Activated naive CD4-positive, alpha-beta T cell treated with anti-CD3 and anti-CD28 coated beads, Interleukin-2, amount 50 U/mL, for 16 hours (primary cell): ENCODE data around the gene ATP6V1G2.

Source experiments
- DNase-seq: peaks from one replicate; pipeline ENCODE4 v3.0.0-alpha.2; 2020

The ATP6V1G2 gene

DNA sequence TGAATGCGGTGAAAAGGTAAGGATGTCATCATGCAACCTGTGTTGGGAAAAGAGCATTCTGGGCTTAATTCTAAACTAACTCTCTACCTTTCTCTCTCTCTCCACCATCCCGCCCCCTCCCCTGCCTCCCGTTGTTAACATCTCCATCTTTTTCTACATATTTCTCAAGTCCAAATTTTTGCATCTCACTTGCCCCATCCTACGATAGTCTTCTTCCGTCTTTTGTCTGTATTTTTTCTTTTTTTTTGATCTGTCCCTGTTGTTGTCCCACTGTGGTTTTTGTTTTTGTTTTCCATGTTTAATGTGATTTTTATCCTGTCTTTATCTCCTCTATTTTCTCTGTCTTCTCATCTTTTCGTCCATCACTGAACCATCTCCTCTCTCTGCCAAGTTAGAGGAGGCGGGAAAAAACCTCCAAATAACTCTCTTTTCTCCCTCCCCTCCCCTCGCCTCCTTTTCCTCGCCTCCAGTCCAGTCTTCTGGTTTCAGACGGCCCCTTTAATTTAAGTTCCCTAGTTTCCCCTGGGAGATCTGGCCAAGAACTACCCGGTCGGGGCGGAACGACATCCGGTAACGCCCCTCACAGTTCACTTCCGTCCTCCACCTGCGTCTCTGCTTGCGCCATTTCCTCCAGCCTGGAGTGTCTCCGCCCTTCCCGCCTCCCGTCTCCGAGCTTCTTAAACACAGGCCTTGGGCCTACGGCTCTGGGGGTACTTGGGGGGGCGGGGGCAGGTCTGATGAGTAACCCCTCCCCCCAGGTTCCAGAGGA lies 734 bp upstream of the ATP6V1G2 start, which contains the start of gene NFKBIL1:
NFKBIL1 (plus strand) TSS at position 651 of the 769 bp plus-strand sequence; CDS start at position 738, 87 bp downstream.
- peak; percentile 90 for DNase-seq

DNA sequence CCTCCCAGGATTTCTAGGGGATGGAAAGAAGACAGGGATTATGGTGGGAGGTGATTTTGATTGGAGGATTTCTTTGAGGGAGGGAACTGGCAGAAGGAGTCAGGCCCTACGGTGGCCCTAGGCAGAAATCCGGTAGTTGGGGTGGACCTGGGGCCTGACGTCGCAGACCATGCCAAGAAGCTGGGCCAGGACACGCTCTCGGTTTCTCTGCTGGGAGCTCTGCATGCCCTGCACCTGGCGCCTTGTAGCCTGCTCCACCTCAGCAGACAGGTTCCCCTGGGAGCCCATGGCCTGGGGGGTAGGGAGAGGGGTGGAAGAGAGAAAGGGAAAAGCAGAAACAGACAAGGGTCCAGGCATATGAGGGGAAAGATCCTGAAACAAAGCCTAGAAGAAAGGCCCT lies 1.1 kb downstream of the ATP6V1G2 start:
- DNase-seq = no peak

DNA sequence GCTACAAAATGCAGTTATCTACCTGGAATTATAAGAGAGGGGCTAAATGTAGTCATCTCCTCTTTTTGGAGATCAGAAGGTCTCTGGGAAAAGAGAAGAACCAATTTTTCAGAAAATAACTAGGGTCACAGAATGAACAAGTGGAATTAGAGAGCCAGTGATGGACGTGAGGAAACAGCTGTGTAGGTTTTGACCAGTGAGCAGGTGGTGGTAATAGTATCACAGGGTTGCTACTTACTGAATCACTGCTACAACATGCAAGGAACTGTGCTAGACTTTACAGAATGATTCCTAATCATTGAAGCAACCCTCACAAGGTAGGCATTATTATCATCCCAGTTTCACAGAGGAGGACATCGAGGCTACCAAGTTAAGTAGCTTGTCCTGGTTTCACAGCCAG lies 1.7 kb downstream of the ATP6V1G2 start:
- no peak for DNase-seq

DNA sequence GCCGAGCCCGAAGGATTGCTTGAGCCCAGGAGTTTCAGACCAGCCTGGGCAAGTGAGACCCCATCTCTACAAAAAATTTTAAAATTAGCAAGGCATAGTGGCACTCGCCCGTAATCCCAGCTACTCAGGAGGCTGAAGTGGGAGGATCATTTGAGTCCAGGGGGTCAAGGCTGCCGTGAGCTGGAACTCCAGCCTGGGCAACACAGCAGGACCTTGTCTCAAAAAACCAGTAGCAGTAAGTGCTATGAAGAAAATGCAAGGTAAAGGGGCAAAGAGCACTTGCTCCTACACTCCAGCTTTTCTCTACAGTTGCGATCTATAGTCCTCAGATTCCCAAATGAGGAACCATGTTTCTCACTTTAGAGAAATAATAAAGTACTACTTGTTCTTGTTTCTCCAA lies 2.8 kb downstream of the ATP6V1G2 start:
- DNase-seq = no peak

DNA sequence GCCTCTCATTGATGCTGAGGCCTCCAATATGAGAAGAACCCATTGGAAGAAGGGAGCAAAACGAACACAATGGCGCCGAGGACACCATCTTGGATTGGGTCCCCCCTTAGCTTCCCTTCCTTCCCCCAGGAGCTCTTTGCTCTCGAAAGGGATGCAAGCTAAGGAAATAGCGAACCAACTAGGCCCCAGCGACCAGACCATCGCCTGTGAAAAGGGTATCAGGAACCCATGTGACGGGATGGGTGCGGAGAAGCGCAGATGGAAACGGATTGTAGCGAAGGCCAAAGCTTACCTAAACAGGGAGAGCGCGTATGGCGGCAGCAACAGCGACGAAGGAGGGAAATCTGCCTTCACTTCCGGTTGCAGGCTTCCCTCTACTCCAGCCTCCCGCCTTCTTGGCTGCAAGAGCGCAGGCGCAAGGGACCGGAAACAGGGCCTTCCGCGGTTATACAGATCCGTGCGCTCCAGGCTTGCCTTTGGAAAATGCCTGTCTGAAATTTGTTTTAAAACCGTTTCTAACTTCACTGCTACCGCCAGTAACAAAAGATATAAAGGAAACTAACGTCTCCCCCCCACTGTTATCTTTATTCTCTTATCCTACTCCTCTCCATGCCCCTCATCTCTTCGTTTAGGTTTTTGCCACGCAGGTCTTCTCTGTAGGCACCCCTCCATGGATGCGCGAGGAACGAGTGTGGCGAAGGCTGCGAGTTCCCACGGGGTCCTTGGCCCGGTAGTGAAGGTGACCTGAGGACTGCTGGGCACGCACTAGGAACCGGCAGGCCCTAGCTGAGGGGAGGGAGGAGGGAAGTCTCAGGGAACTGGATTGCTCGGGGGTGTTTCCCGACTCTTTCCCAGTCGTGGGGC lies 4.5 kb downstream of the ATP6V1G2 start, which contains the start of gene DDX39B:
DDX39B (minus strand) TSS at position 346 of the 864 bp plus-strand sequence. CDS start 1,471 bp downstream, outside the sequence.
- peak; percentile 94 for DNase-seq

DNA sequence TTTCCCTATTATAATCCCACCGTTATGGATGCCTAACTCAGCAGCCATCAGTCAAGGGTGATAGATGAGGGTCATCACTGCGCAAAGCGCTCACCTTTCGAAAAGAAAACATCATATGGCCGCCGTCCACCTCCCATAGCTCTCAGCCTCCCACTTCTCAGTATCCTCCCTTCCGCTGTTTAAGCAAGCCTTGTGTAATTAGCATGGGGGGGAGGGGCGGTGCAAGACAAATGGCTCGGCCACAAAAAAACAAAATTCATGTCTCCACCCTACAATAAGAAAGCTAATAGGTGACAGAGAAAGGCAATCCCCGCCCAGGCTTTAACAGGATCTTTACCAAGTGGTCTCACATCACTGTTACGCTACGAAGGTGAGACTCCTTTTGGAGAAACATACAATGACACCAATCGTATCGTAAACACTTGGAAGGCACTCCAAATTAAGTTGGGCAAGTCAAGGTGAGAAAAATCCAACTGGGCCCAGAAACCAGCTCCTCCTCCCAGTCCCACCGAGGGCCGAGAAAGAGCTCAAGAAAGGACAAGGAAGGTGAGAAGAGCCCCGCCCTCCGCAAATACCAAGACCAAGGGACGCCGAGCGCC lies 5.2 kb downstream of the ATP6V1G2 start:
- DNase-seq = peak; percentile 58

DNA sequence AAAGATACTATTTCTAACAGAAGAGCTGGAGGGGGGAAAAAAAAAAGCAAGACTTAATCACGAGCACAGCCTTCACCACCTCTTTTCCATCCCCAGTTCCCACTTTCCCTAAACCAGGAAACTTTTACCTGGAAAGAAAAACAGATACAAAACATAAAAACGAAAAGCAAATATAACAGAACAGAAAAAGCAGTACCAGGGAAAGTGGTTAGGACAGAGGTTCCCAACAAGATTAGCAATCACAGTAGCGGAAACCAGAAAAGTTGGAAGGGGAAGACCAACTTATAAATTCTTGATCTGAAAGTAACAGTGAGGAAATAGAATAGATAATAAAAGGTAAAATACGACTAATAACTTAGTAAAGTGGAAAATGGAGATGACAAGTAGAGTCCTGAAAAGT lies 5.8 kb downstream of the ATP6V1G2 start:
- no peak for DNase-seq

DNA sequence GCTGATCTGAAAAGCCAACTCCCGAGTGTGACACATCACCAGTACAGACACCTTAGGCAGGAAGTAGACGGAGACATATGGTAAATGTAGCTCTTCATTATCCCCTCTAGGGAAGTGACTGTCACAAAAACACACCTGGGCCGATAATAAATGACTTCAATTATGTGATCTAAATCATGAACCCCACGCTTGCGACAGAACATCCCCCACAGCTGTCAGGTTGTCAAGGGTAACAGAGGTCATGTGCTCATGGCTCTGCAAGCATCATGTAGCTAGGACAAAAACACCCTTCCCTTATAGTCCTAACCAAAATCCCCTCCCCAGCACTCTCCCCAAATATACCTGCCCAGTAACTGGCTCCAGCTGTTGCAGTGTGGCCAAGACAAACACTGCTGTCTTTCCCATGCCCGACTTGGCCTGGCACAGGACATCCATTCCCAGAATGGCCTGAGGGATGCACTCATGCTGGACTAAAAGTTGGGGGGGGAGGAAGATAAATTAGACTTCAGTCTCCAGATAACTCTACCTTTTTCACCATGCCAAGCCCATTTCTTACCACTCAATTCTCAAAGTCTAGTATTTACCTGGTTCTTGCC lies 7.5 kb downstream of the ATP6V1G2 start:
- DNase-seq = no peak

DNA sequence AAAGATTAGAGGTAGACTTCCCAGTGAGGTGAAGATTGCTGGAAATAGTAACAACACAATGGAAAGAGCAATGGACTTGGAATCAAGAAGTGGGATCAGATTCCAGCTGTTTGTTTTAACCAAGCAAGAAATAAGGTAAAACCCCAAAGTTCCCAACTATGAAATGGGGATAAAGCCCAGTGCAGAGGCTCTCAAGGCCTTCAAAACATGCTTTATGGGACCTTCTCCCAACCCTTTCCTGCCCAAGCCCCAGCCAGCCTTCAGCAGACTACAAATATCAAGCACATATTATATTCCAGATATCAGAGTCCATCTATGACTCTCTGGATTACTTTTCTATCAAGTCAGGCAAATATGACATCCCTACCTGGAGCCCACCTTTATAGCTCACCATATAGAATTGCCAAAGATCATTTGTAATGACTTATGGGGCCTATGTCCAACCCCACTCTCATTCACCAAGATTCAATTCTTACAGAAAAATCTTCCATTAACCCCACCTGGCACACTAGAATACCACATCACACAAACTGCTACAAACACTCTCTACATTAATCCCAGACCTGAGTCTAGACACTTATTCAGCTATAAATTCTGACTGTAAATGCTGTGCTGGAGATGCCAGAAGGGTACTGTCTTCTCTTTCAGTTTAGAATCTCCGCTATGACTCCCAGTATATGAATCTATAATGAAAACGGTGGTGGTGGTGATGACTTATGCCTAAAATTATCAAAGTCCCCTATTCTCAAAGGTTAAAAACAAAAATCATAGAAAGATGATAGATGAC lies 10.7 kb downstream of the ATP6V1G2 start:
- no peak for DNase-seq

DNA sequence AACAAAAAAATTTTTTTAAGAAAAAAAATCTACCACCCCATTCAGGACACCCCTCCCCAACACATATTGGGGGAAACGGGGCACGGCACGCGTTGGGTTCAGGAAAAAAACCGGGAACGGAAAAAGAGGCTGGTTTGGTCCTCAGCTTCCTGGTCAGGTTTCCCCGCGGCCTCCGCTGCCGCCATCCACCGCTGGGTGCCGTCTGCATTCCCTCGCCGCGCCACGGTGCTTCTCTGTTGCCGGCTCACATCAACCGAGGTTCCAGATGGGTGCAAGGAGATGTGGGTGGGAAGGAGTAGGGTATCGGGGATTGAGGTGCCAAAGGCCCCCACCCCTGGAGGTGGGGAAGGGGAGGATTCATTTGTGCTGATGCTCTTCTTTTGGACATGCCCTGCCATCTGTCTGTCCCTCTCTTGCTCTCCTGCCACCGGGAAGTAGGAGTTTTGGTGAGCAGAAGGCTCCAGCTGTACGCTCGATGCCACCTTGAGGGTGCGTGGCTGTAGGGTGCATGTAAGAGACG lies 11.8 kb downstream of the ATP6V1G2 start:
- DNase-seq = no peak

DNA sequence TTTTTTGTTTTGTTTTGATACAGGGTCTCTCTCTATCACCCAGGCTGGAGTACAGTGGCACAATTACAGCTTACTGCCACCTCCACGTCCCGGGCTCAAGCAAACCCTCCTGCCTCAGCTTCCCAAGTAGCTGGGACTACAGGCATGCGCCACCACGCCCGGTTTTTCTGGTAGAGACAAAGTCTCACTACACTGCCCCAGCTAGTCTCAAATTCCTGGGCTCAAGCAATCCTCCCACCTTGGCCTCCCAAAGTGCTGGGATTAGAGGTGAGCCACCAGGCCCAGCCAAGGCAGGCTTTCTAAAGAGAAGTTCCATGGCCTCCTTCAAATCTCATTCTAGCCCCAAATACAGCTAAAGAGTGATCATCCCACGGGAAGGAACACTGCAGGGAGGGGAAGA lies 12.4 kb downstream of the ATP6V1G2 start:
- DNase-seq = no peak

DNA sequence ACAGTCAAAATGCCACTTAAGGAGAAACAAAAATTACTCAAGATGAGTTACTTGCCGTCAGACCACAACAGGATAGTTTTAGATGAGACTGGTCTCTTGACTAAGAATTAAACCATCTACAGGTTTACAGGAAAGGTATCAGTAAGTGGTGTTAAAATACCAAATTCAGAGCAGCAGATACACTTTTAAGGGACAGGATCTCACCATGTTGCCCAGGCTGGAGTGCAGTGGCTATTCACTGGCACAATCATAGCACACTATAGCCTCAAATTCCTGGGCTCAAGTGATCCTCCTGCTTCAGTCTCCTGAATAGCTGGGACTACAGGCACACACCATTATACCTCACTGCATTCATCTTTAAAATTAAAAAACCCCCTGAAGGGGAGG lies 13.0 kb downstream of the ATP6V1G2 start:
- DNase-seq = no peak

DNA sequence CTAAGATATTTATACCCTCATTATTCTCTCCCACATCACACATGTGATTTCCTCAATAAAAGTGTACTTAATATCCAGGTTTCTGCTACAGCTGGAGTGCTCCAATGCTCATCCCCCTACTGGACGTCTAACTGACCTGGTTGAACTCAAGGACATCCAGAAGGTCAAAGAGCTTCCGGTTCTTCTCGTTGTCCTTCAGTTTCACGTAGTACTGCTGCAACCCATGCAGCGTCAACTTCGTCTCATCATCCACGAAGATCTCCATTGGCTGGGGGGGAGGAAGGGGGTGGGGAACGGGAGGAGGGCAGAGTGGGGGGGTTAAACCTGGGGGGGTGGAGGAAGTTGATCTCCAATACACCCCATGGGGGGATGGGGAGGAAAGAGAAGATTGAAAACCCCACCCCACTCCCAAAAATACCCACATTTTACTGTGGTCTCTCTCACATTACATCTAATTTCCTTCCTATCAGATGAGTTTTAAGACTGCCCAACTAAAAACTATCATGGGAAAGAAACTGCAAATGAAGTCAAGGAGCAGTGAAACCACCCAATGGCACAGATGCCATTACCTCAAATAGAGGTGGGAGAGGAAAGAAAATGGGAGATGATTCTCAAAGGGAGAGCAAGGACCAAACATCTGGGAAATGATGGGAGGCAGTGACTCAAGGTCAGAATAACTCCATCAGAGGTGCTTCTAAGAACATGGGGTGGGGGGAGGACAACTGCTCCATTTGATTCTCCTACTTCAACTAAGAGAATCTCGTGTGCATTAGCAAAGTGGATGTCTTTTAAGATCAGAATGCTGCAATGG lies 13.6 kb downstream of the ATP6V1G2 start:
- no peak for DNase-seq

DNA sequence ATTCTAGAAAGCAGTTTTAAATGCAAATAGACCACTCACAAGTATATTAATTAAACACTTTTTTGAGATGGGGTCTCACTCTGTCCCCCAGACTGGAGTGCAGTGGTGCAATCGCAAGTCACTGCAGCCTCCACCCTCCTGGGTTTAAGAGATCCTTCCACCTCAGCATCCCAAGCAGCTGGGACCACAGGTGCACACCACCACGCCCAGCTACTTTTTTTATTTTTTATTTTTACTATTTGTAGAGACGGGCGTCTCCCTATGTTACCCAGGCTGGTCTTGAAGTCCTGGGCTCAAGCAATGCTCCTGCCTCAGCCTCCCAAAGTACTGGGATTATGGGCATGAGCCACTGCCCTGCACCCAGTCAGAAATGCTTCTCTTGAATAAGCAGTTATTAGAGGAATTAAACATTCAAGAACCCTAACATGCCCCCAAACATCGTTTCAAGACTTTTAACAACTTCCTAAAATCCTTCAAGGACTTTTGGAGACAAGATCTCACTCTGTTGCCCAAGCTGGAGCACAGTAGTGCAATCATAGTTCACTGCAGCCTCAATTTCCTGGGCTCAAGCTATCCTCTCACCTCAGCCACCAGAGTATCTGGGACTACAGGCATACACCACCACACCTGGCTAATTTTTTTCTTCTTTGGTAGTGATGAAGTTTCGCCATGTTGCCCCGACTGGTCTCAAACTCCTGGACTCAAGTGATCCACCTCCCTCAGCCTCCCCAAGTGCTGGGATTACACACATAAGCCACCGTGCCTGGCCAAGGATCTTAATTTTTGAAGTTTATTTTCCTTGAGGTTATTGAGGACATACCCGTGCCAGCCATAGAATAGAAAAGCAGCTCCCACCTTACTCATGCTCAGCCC lies 14.4 kb downstream of the ATP6V1G2 start:
- DNase-seq = no peak

DNA sequence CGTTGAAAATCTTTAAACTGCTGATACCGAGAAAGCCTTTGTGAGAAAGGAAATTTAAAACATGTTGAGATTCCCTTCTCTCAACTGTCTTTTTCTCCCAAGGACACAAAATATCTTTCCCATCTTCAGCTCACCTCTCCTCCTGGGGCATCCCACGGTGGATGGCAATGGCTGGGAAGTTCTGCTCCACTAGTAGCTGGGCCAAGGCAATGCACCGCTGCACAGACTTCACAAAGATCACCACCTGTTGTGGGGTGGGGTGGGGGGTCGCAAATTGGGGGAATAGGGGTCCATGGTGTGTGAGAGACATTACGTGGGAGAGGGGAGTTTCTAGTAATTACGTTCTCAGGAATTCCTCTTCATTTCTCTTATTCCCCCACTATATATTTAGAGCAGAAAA lies 15.2 kb downstream of the ATP6V1G2 start:
- no peak for DNase-seq

DNA sequence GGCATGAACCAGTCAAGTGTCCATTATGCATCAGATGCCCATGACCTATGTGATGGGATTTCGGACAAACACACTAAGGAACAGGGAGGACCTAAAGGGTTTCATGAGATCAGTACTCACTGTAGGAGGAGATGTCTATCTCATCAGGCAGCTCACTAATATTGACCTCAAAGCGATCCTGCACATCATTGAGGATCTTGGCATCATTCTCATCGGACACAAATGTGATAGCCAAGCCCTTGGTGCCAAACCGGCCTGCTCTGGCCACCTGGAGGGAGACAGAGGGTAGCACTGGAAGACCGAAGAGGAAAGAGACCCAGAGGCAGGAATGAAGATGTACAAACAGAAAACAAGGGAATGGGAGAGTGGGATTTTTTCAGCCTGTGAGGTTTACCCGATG lies 15.7 kb downstream of the ATP6V1G2 start:
- DNase-seq = no peak

DNA sequence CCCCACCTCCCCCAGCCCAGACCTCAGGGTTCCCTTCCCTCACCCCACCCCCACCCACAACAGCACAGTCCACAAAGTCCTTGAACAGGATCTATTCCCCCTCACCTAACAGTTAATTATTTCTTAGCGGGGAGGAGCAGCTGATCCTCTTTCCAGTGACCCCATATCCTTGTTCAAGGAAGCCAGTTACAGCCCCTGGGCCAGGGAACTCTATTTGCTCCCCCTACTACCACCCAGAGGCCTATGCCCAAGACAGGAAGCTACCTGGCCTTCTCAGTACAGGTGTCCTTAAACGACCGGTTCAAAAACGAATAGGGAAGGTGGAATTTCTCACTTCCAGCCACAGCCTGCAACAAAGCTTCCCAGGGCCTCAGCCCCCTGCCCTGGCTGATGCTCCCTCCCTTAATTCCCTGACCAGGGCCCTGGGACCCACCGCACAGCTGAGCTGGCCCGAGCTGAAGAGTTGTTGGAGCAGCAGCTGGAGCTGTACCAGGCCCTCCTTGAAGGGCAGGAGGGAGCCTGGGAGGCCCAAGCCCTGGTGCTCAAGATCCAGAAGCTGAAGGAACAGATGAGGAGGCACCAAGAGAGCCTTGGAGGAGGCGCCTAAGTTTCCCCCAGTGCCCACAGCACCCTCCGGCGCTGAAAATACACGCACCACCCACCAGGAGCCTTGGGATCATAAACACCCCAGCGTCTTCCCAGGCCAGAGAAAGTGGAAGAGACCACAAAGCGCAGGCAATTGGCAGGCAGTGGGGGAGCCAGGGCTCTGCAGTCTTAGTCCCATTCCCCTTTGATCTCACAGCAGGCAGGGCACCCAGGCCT lies 16.9 kb downstream of the ATP6V1G2 start:
- DNase-seq = no peak

DNA sequence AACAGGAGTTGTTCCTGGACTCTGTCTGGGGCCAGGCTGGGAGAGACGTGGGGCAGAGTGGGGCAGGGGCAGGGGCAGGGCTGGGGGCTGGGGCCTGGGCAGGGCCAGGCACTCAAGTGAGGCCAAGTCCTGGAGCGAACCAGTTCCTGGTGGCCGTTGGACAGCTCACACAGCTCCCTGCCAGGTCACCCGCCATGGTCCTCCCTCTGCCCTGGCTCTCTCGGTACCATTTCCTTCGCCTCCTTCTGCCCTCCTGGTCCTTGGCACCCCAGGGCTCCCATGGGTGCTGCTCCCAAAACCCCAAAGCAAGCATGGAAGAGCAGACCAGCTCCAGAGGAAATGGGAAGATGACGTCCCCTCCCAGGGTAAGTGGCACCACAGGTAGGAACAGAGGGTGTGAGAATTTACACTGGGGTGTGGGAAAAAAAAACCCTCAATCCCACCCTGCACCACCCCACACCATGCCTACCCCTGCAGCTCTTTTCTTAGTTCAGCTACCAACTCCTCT lies 17.5 kb downstream of the ATP6V1G2 start, which contains the start of gene MCCD1:
MCCD1 (plus strand) TSS at position 142 of the 508 bp plus-strand sequence; CDS start at position 195, 53 bp downstream.
- no peak for DNase-seq

DNA sequence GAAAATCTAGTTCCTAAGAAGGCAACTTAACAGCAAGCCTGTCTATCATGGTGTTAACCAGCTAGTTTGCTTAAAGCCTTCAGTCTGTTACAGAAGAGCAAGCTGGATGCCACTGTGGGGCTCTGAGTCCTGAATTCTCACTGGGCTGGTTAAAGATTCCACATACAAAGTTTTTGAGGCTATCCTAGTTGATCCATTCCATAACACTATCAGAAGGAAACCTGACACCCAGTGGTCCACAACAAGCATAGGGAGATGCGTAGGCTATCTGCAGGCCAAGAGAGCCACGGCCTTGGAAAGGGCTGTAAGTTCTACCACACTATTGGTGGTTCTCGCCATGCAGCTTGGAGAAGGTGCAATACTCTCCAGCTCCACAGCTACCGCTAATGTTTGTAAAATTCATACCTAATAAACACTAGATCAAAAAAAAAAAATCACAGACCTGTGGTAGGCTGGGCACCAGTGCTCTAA lies 18.1 kb downstream of the ATP6V1G2 start:
- DNase-seq = no peak
